D341Med (cell line): ENCODE measurements around the gene OSBPL5.

Experiments used
- DNase-seq: peaks from one replicate; pipeline ENCODE4 v3.0.0; 2012; ENCODE audit warnings: low spot score

The OSBPL5 gene

GRCh38 chr11:3197044-3197695 is 32.1 kb upstream of the OSBPL5 start:
- peak; percentile 13 for DNase-seq

- peak; percentile 33 for DNase-seq
These were observed 31.3 kb upstream of the OSBPL5 start for GRCh38 chr11:3196161-3197043.

GRCh38 chr11:3195251-3196160 is 30.4 kb upstream of the OSBPL5 start:
- DNase-seq: peak; percentile 69

GRCh38 chr11:3194016-3194816 is 29.1 kb upstream of the OSBPL5 start:
- peak; percentile 28 for DNase-seq

GRCh38 chr11:3193373-3194015 is 28.4 kb upstream of the OSBPL5 start:
- DNase-seq: peak; percentile 21

GRCh38 chr11:3192511-3193372 is 27.6 kb upstream of the OSBPL5 start:
- DNase-seq: peak; percentile 14

- DNase-seq: peak; percentile 14
These were observed 26.6 kb upstream of the OSBPL5 start for GRCh38 chr11:3191586-3192324.

GRCh38 chr11:3190600-3190999 is 25.5 kb upstream of the OSBPL5 start:
- DNase-seq: peak; percentile 9

- DNase-seq: peak; percentile 5
These were observed 24.9 kb upstream of the OSBPL5 start for GRCh38 chr11:3189886-3190583.

GRCh38 chr11:3189196-3189843 is 24.2 kb upstream of the OSBPL5 start:
- peak; percentile 24 for DNase-seq

GRCh38 chr11:3188496-3189195 is 23.5 kb upstream of the OSBPL5 start:
- peak; percentile 20 for DNase-seq

GRCh38 chr11:3186166-3186953 is 21.2 kb upstream of the OSBPL5 start:
- no peak for DNase-seq

- no peak for DNase-seq
These were observed 19.7 kb upstream of the OSBPL5 start for GRCh38 chr11:3184732-3185347.

GRCh38 chr11:3183523-3183922 is 18.4 kb upstream of the OSBPL5 start:
- no peak for DNase-seq

- no peak for DNase-seq
These were observed 17.3 kb upstream of the OSBPL5 start for GRCh38 chr11:3182462-3182852.
